HepG2 (cell line): ENCODE data around the gene BATF2. TPM values are rescaled to one million over a fixed set of nuclear protein-coding genes. Genes with fewer than 3 reads are reported as not detected.

ENCODE experiments used
- AGO2 ChIP-seq: fragments of 200-400 bp; formaldehyde crosslinking; optimal IDR thresholded peaks from 2 replicates; pipeline ENCODE3; 2017; ENCODE audit warnings: mild to moderate bottlenecking, low read depth, low read length, moderate library complexity
- DZIP1 ChIP-seq: sonication (generic); formaldehyde crosslinking; IDR thresholded peaks from 2 replicates; pipeline ENCODE4 v1.5.0; 2020; ENCODE audit warnings: mild to moderate bottlenecking, missing genetic modification reagents
- HDAC2 ChIP-seq: sonication (generic); formaldehyde crosslinking; IDR thresholded peaks from 2 replicates; pipeline ENCODE4 v1.4.0; 2020; ENCODE audit warnings: missing genetic modification reagents
- KDM1A ChIP-seq: IDR thresholded peaks from 2 replicates; pipeline ENCODE4 v1.6.1; 2016; ENCODE audit warnings: missing compliant biosample characterization
- KIAA2018 ChIP-seq: sonication (generic); formaldehyde crosslinking; IDR thresholded peaks from 2 replicates; pipeline ENCODE4 v1.5.0; 2020; ENCODE audit warnings: mild to moderate bottlenecking, missing genetic modification reagents, borderline replicate concordance
- MBNL3 ChIP-seq: fragments of 250-450 bp; sonication (Bioruptor Pico); conservative IDR thresholded peaks from 2 replicates; pipeline ENCODE4 v1.8.0; 2022; ENCODE audit warnings: mild to moderate bottlenecking, inconsistent platforms
- SMAD9 ChIP-seq: sonication (generic); formaldehyde crosslinking; IDR thresholded peaks from 2 replicates; pipeline ENCODE4 v1.5.1; 2020; ENCODE audit warnings: mild to moderate bottlenecking, missing genetic modification reagents
- SMYD3 ChIP-seq: sonication (generic); formaldehyde crosslinking; IDR thresholded peaks from 2 replicates; pipeline ENCODE4 v1.8.1; 2023; ENCODE audit warnings: mild to moderate bottlenecking, missing genetic modification reagents
- TFE3 ChIP-seq: IDR thresholded peaks from 2 replicates; pipeline ENCODE4 v1.6.1; 2016
- WIZ ChIP-seq: sonication (generic); formaldehyde crosslinking; IDR thresholded peaks from 2 replicates; pipeline ENCODE4 v1.5.1; 2020; ENCODE audit warnings: mild to moderate bottlenecking, missing genetic modification reagents
- ZNF121 ChIP-seq: sonication (generic); formaldehyde crosslinking; IDR thresholded peaks from 2 replicates; pipeline ENCODE4 v1.5.0; 2020; ENCODE audit warnings: mild to moderate bottlenecking, missing genetic modification reagents
- ZNF207 ChIP-seq: fragments of 450-650 bp; IDR thresholded peaks from 2 replicates; pipeline ENCODE4 v1.6.1; 2016; ENCODE audit warnings: antibody characterized with exemption, borderline replicate concordance
- ZNF281 ChIP-seq: sonication (generic); formaldehyde crosslinking; IDR thresholded peaks from 2 replicates; pipeline ENCODE4 v1.4.0; 2020; ENCODE audit warnings: missing genetic modification reagents, borderline replicate concordance
- ZNF556 ChIP-seq: sonication (generic); formaldehyde crosslinking; IDR thresholded peaks from 2 replicates; pipeline ENCODE4 v1.4.0; 2020; ENCODE audit warnings: mild to moderate bottlenecking, missing genetic modification reagents, borderline replicate concordance
- ZNF772 ChIP-seq: sonication (generic); formaldehyde crosslinking; IDR thresholded peaks from 2 replicates; pipeline ENCODE4 v1.5.0; 2020; ENCODE audit warnings: mild to moderate bottlenecking, missing genetic modification reagents
- polyA plus RNA-seq, 8 experiments: library from polyadenylated mRNA; depleted of rRNA in 3 of 8; stranded (reverse) in 7 of 8; unstranded in 1 of 8; fragments of >200 nt; fragmentation: Illumina TruSeq in 4 of 8; extraction: Trizol in 4 of 8; gene quantifications; 2 replicates each; pipeline versions ENCODE4 v1.2.1 to v1.2.3, GENCODE V29; 2011 to 2016; ENCODE audit warnings: low read depth in 4 of 8, missing spikeins in 1 of 8, mixed read lengths in 1 of 8; ENCODE audit not compliant: insufficient read depth in 1 of 8
- total RNA-seq, 5 experiments: library from RNA; depleted of rRNA; stranded (reverse); fragments of >200 nt; fragmentation: Illumina TruSeq; extraction: Trizol; gene quantifications; 2 replicates each; pipeline ENCODE4 v1.2.3, GENCODE V29; 2016; ENCODE audit warnings: low read depth in 1 of 5

BATF2 gene
- total and polyA plus RNA-seq, 2 of the 13 experiments (the other 11 are each of a cell fraction or from before 2014, with no cell fraction given) = 2.8 to 3.9 TPM

GRCh38 chr11:65014726-65015227 lies 18.0 kb upstream of the BATF2 start (continued):
- TF ChIP-seq ZNF121 (CRISPR knock-in tag) (peak; percentile 98), ZNF556 (no peak), TFE3 (CRISPR knock-in tag) (no peak), DZIP1 (CRISPR knock-in tag) (no peak), SMYD3 (CRISPR knock-in tag) (no peak), WIZ (CRISPR knock-in tag) (no peak), ZNF281 (CRISPR knock-in tag) (no peak), HDAC2 (CRISPR knock-in tag) (peak; percentile 29; the same call in 1 of the 2 replicates), KIAA2018 (CRISPR knock-in tag) (no peak), AGO2 (peak; percentile 40), MBNL3 (CRISPR knock-in tag) (no peak), ZNF772 (CRISPR knock-in tag) (0 out of 2 replicates have a peak, but pooled peaks have one; percentile 25), ZNF207 (no peak), KDM1A (0 out of 2 replicates have a peak, but pooled peaks have one; percentile 63), SMAD9 (CRISPR knock-in tag) (no peak)
